ENCODE results near the gene PCDH11X.
"Not testable (repeated sequence)": the region's sequence is repeated elsewhere in the genome, so short reads cannot be mapped to it uniquely, and the experiment has no call there.

Gene PCDH11X

GRCh38 chrX:91825321-91825720 is 46.1 kb downstream of the PCDH11X start:
- H3K27ac ChIP-seq (ENCODE audit: low read length); H3K27me3 ChIP-seq (ENCODE audit: low read depth, low read length); H3K36me3 ChIP-seq (ENCODE audit: control insufficient read depth in 1 of 2, insufficient read depth in 2 of 2, low read length in 2 of 2); H3K4me1 ChIP-seq (ENCODE audit: control insufficient read depth in 1 of 2, insufficient read depth in 2 of 2, low read length in 2 of 2); H3K4me3 ChIP-seq (ENCODE audit: low read depth in 1 of 2, low read length in 2 of 2); H3K9me3 ChIP-seq (ENCODE audit: control insufficient read depth in 1 of 2, low read length in 2 of 2): not testable (repeated sequence)

Data from muscle layer of duodenum (tissue), 2 donors.